Panc1 (cell line): ENCODE measurements around the gene ADSS2. TPM values are rescaled to one million over a fixed set of nuclear protein-coding genes. Genes with fewer than 3 reads are reported as not detected.

Source experiments
- ATAC-seq: fragments of 200-7000 bp; cut with Tn5 transposase; 2 replicates; pipeline ENCODE4 v1.9.1; 2020; ENCODE audit warnings: mild to moderate bottlenecking, moderate library complexity
- BruUV-seq: library from RNA; stranded (reverse); fragments of 400-500 nt; replicated peaks from 2 replicates; lab custom pipeline; 2021; lab: Mats Ljungman, UMichigan
- CTCF ChIA-PET: fragments of 300-600 bp; sonication (Branson Sonifier 250); formaldehyde crosslinking; loops from one replicate; lab custom pipeline; 2022; ENCODE audit warnings: antibody characterized with exemption; lab: Charles Lee
- POLR2A ChIA-PET: fragments of 300-600 bp; sonication (Branson Sonifier 250); formaldehyde crosslinking; loops from one replicate; lab custom pipeline; 2022; ENCODE audit warnings: antibody characterized with exemption; lab: Charles Lee
- DNase-seq: peaks from one replicate; pipeline ENCODE4 v3.0.0-alpha.2; 2010; ENCODE audit warnings: low read depth, low spot score
- H3K27ac ChIP-seq: 2 replicates; pipeline ENCODE4 v1.5.1; 2011; ENCODE audit warnings: mild to moderate bottlenecking, low read length, inconsistent platforms
- H3K27me3 ChIP-seq: fragments of 200-500 bp; sonication (Bioruptor generic); 2 replicates; pipeline ENCODE4 v1.6.0; 2014; ENCODE audit warnings: low read length, inconsistent platforms; ENCODE audit not compliant: control insufficient read depth, insufficient read depth
- H3K36me3 ChIP-seq: fragments of 200-500 bp; sonication (Bioruptor generic); 2 replicates; pipeline ENCODE4 v1.5.1; 2014; ENCODE audit warnings: inconsistent platforms, mild to moderate bottlenecking, low read length, moderate library complexity; ENCODE audit not compliant: control insufficient read depth, insufficient read depth
- H3K4me1 ChIP-seq: 2 replicates; pipeline ENCODE4 v1.5.1; 2011; ENCODE audit warnings: inconsistent platforms, mild to moderate bottlenecking, low read length, moderate library complexity; ENCODE audit not compliant: control insufficient read depth, insufficient read depth
- H3K4me3 ChIP-seq, 2 experiments: 2 replicates each; pipeline ENCODE4 v1.5.1; 2011 to 2012; ENCODE audit warnings: low read depth in 2 of 2, low read length in 2 of 2, mild to moderate bottlenecking in 2 of 2, inconsistent platforms in 1 of 2, moderate library complexity in 1 of 2
- H3K9me3 ChIP-seq: fragments of 200-500 bp; sonication (Bioruptor generic); 2 replicates; pipeline ENCODE4 v1.5.1; 2014; ENCODE audit warnings: low read depth, mild to moderate bottlenecking, inconsistent platforms, low read length, moderate library complexity; ENCODE audit not compliant: control insufficient read depth, insufficient read depth
- POLR2AphosphoS5 ChIP-seq: IDR thresholded peaks from 2 replicates; pipeline ENCODE4 v1.6.1; 2012; ENCODE audit warnings: mild to moderate bottlenecking, low read depth, low read length, moderate library complexity
- SIN3A ChIP-seq: IDR thresholded peaks from 2 replicates; pipeline ENCODE4 v1.6.1; 2012; ENCODE audit warnings: low read depth, mild to moderate bottlenecking, low read length, moderate library complexity, borderline replicate concordance; ENCODE audit not compliant: insufficient read depth
- TCF7L2 ChIP-seq: IDR thresholded peaks from 2 replicates; pipeline ENCODE4 v1.6.1; 2011; ENCODE audit warnings: mild to moderate bottlenecking, low read depth, low read length, inconsistent platforms
- in situ Hi-C: cut with HindIII; loops from 2 replicates; pipeline ENCODE4 v1.10.0; 2016; ENCODE audit warnings: low sequenced_read_pairs, low pct_unique_long_range_greater_than_20kb
- intact Hi-C: fragments of 100-400 bp; cut with micrococcal nuclease; formaldehyde crosslinking; loops from one replicate; pipeline ENCODE4 v1.10.0; 2022; ENCODE audit not compliant: unreplicated experiment
- total RNA-seq: library from RNA; stranded (reverse); gene quantifications from one replicate; pipeline ENCODE4 v1.2.1, GENCODE V29; 2021; ENCODE audit not compliant: unreplicated experiment
- TF ChIP-seq, protein P1 (sequence below): fragments of 450-650 bp; IDR thresholded peaks from 2 replicates; pipeline ENCODE4 v1.5.1; 2017; ENCODE audit warnings: mild to moderate bottlenecking
- TF ChIP-seq, protein P2 (sequence below), 2 experiments: IDR thresholded peaks; 2 replicates each; pipeline ENCODE4 v1.6.1; 2011 to 2012; ENCODE audit warnings: low read depth in 2 of 2, control low read depth in 1 of 2, low read length in 1 of 2, mild to moderate bottlenecking in 1 of 2, moderate library complexity in 1 of 2; ENCODE audit not compliant: insufficient read depth in 1 of 2

The ADSS2 gene
- total RNA-seq, 1 experiment from 2014 or later = 42.2 TPM

DNA sequence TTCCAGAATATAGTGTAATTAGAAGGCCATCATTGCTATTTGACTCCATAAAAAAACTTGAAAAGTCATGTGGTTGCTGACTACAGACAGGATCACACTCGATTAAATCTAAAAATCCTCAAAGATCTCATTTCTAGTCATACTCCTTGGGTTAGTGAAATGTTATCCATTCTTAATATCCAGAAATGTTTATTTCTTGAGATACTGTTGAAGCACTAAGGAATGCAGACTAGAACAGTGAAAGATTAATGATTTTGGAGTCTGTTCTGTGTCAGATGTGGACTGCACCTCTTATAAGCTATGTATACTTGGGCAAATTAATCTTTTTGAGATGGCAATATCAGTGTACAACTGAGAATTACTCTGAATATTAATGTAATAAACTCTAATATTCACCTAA is 65.1 kb downstream of the ADSS2 start:
- ChIA-PET CTCF (no interaction called here), POLR2A (no interaction called here)
- DNase-seq (no peak), ATAC-seq (no peak)
- H3K27ac ChIP-seq = no peak overlapping the region
- no peaks in the 10 kb centered on the region for H3K9me3 ChIP-seq
- H3K27me3 ChIP-seq = no peaks in the 10 kb centered on the region
- intact Hi-C loops = no loop called here
- in situ Hi-C loops = no loop called here
- BruUV-seq = no TSS peak
- no peak overlapping the region for H3K4me3 ChIP-seq
- no peaks in the 10 kb centered on the region for H3K4me1 ChIP-seq
- no peaks in the 10 kb centered on the region for H3K36me3 ChIP-seq
- TF ChIP-seq, protein P1, sequence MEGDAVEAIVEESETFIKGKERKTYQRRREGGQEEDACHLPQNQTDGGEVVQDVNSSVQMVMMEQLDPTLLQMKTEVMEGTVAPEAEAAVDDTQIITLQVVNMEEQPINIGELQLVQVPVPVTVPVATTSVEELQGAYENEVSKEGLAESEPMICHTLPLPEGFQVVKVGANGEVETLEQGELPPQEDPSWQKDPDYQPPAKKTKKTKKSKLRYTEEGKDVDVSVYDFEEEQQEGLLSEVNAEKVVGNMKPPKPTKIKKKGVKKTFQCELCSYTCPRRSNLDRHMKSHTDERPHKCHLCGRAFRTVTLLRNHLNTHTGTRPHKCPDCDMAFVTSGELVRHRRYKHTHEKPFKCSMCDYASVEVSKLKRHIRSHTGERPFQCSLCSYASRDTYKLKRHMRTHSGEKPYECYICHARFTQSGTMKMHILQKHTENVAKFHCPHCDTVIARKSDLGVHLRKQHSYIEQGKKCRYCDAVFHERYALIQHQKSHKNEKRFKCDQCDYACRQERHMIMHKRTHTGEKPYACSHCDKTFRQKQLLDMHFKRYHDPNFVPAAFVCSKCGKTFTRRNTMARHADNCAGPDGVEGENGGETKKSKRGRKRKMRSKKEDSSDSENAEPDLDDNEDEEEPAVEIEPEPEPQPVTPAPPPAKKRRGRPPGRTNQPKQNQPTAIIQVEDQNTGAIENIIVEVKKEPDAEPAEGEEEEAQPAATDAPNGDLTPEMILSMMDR = no peak
- TF ChIP-seq SIN3A (no peak), POLR2AphosphoS5 (no peak), TCF7L2 (no peak)
- TF ChIP-seq, protein P2, sequence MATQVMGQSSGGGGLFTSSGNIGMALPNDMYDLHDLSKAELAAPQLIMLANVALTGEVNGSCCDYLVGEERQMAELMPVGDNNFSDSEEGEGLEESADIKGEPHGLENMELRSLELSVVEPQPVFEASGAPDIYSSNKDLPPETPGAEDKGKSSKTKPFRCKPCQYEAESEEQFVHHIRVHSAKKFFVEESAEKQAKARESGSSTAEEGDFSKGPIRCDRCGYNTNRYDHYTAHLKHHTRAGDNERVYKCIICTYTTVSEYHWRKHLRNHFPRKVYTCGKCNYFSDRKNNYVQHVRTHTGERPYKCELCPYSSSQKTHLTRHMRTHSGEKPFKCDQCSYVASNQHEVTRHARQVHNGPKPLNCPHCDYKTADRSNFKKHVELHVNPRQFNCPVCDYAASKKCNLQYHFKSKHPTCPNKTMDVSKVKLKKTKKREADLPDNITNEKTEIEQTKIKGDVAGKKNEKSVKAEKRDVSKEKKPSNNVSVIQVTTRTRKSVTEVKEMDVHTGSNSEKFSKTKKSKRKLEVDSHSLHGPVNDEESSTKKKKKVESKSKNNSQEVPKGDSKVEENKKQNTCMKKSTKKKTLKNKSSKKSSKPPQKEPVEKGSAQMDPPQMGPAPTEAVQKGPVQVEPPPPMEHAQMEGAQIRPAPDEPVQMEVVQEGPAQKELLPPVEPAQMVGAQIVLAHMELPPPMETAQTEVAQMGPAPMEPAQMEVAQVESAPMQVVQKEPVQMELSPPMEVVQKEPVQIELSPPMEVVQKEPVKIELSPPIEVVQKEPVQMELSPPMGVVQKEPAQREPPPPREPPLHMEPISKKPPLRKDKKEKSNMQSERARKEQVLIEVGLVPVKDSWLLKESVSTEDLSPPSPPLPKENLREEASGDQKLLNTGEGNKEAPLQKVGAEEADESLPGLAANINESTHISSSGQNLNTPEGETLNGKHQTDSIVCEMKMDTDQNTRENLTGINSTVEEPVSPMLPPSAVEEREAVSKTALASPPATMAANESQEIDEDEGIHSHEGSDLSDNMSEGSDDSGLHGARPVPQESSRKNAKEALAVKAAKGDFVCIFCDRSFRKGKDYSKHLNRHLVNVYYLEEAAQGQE (IDR thresholded peaks at IDR 0.05; ENCODE audit: insufficient read depth in 1 of 2, low read depth in 2 of 2, low read length in 1 of 2) = no peak

DNA sequence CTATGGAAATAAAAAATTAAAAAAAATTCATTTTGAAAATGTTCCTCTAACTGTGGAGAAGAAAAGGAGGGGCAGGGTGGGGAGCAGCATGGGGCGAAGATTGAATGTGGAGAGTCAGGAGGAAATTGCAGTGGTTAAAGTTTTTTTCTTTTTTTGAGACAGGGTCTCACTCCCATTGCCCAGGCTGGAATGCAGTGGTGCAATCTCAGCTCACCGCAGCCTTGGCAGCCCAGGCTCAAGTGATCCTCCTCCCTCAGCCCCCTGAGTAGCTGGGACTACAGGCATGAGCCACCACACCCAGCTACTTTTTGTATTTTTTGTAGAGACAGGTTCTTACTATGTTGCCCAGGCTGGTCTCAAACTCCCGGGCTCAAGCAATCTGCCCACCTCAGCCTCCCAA is 67.6 kb downstream of the ADSS2 start:
- Histone ChIP-seq H3K27me3 (no peaks in the 10 kb centered on the region), H3K27ac (no peak overlapping the region), H3K36me3 (no peaks in the 10 kb centered on the region), H3K4me1 (no peaks in the 10 kb centered on the region), H3K4me3 (no peak overlapping the region), H3K9me3 (no peaks in the 10 kb centered on the region)
- intact Hi-C loops = no loop called here
- ChIA-PET POLR2A (interaction anchor here (0.7 kb wide), 1 partner anchor 26 kb away, joined by 4 read pairs; no protein-coding TSS in a partner anchor), CTCF (no interaction called here)
- in situ Hi-C loops = no loop called here
- no TSS peak for BruUV-seq
- TF ChIP-seq, protein P1 = no peak
- TF ChIP-seq POLR2AphosphoS5 = no peak
- TF ChIP-seq, protein P2 (IDR thresholded peaks at IDR 0.05; ENCODE audit: insufficient read depth in 1 of 2, low read depth in 2 of 2, low read length in 1 of 2) = no peak
- DNase-seq = no peak
- no peak for ATAC-seq
